H9 (cell line): ENCODE results near the gene RGS6. TPM values are rescaled to one million over a fixed set of nuclear protein-coding genes. Genes with fewer than 3 reads are reported as not detected.
A peak's percentile ranks its signal among the peaks of the same experiment; 100 is the strongest.

ENCODE experiments used
- DNase-seq: peaks from one replicate; pipeline ENCODE4 v3.0.0-alpha.2; 2017
- H2AFZ ChIP-seq: one replicate; pipeline ENCODE4 v1.6.1; 2013; ENCODE audit warnings: mild to moderate bottlenecking, low read length, control low read depth, moderate library complexity
- H2AK5ac ChIP-seq: 2 replicates; pipeline ENCODE4 v1.6.1; 2013; ENCODE audit warnings: low read length, control low read depth, mixed read lengths; ENCODE audit not compliant: insufficient read length
- H2BK120ac ChIP-seq: one replicate; pipeline ENCODE4 v1.6.1; 2013; ENCODE audit warnings: low read depth, mild to moderate bottlenecking, low read length, control low read depth, inconsistent platforms; ENCODE audit not compliant: poor library complexity, severe bottlenecking
- H2BK12ac ChIP-seq: 2 replicates; pipeline ENCODE4 v1.6.1; 2013; ENCODE audit warnings: low read length, control low read depth, mixed read lengths, low read depth; ENCODE audit not compliant: insufficient read length
- H2BK15ac ChIP-seq: 2 replicates; pipeline ENCODE4 v1.6.1; 2013; ENCODE audit warnings: low read depth, low read length, control low read depth
- H2BK20ac ChIP-seq: one replicate; pipeline ENCODE4 v1.6.1; 2013; ENCODE audit warnings: low read depth, mild to moderate bottlenecking, low read length, control low read depth, inconsistent platforms; ENCODE audit not compliant: poor library complexity, severe bottlenecking
- H2BK5ac ChIP-seq: 2 replicates; pipeline ENCODE4 v1.6.1; 2013; ENCODE audit warnings: low read length, control low read depth, mixed read lengths; ENCODE audit not compliant: insufficient read length
- H3K14ac ChIP-seq: 2 replicates; pipeline ENCODE4 v1.6.1; 2013; ENCODE audit warnings: low read length, control low read depth; ENCODE audit not compliant: insufficient read depth
- H3K18ac ChIP-seq: 2 replicates; pipeline ENCODE4 v1.6.1; 2013; ENCODE audit warnings: low read depth, mild to moderate bottlenecking, mixed read lengths, low read length, control low read depth; ENCODE audit not compliant: insufficient read length
- H3K23ac ChIP-seq: 2 replicates; pipeline ENCODE4 v1.6.1; 2013; ENCODE audit warnings: low read length, control low read depth, mixed read lengths, low read depth; ENCODE audit not compliant: insufficient read length
- H3K23me2 ChIP-seq: 2 replicates; pipeline ENCODE4 v1.6.1; 2013; ENCODE audit warnings: low read depth, mild to moderate bottlenecking, mixed read lengths, low read length, control low read depth; ENCODE audit not compliant: insufficient read length, poor library complexity, severe bottlenecking
- H3K27ac ChIP-seq: 2 replicates; pipeline ENCODE4 v1.5.1; 2013; ENCODE audit warnings: low read length, control low read depth, mixed read lengths, low read depth; ENCODE audit not compliant: insufficient read length
- H3K27me3 ChIP-seq: 2 replicates; pipeline ENCODE4 v1.6.1; 2013; ENCODE audit warnings: low read length, control low read depth, inconsistent platforms; ENCODE audit not compliant: insufficient read depth
- H3K4ac ChIP-seq: 2 replicates; pipeline ENCODE4 v1.6.1; 2013; ENCODE audit warnings: low read depth, mild to moderate bottlenecking, control low read depth, inconsistent platforms, low read length, moderate library complexity
- H3K4me1 ChIP-seq: 2 replicates; pipeline ENCODE4 v1.6.1; 2013; ENCODE audit warnings: low read length, control low read depth, inconsistent platforms; ENCODE audit not compliant: insufficient read depth
- H3K4me2 ChIP-seq: 2 replicates; pipeline ENCODE4 v1.6.1; 2013; ENCODE audit warnings: low read length, control low read depth, mixed read lengths; ENCODE audit not compliant: insufficient read length, insufficient read depth
- H3K56ac ChIP-seq: 2 replicates; pipeline ENCODE4 v1.6.1; 2013; ENCODE audit warnings: low read depth, mild to moderate bottlenecking, mixed read lengths, low read length, control low read depth; ENCODE audit not compliant: insufficient read length
- H3K79me1 ChIP-seq: 2 replicates; pipeline ENCODE4 v1.6.1; 2013; ENCODE audit warnings: low read depth, mild to moderate bottlenecking, moderate library complexity, low read length, control low read depth, inconsistent platforms; ENCODE audit not compliant: insufficient read depth, poor library complexity, severe bottlenecking
- H3K79me2 ChIP-seq: 2 replicates; pipeline ENCODE4 v1.6.1; 2013; ENCODE audit warnings: low read length, control low read depth, inconsistent platforms; ENCODE audit not compliant: insufficient read depth
- H3K9ac ChIP-seq: 2 replicates; pipeline ENCODE4 v1.6.1; 2013; ENCODE audit warnings: low read length, control low read depth, mixed read lengths; ENCODE audit not compliant: insufficient read length; ENCODE audit errors: extremely low read depth
- H3K9me3 ChIP-seq: one replicate; pipeline ENCODE4 v1.6.1; 2013; ENCODE audit warnings: low read depth, low read length, inconsistent platforms; ENCODE audit not compliant: control insufficient read depth
- H3T11ph ChIP-seq: one replicate; pipeline ENCODE4 v1.6.1; 2013; ENCODE audit warnings: mild to moderate bottlenecking, low read length, control low read depth, inconsistent platforms
- H4K20me1 ChIP-seq: one replicate; pipeline ENCODE4 v1.6.1; 2013; ENCODE audit not compliant: control insufficient read depth, insufficient read length, insufficient read depth
- H4K5ac ChIP-seq: 2 replicates; pipeline ENCODE4 v1.6.1; 2013; ENCODE audit warnings: low read depth, mild to moderate bottlenecking, mixed read lengths, low read length, control low read depth; ENCODE audit not compliant: insufficient read length
- H4K8ac ChIP-seq: replicated peaks from 2 replicates; pipeline ENCODE4 v1.6.1; 2013; ENCODE audit warnings: low read length, control low read depth, mixed read lengths, low read depth; ENCODE audit not compliant: insufficient read length
- H4K91ac ChIP-seq: 2 replicates; pipeline ENCODE4 v1.6.1; 2013; ENCODE audit warnings: low read depth, mild to moderate bottlenecking, moderate library complexity, mixed read lengths, low read length, control low read depth; ENCODE audit not compliant: insufficient read length
- H3K27ac Mint-ChIP-seq, 3 experiments: 2 replicates in 2 of 3; 3 replicates in 1 of 3; pipeline ENCODE4 v1.8.0; 2020 to 2021; ENCODE audit warnings: mixed read lengths in 3 of 3, mild to moderate bottlenecking in 1 of 3, moderate library complexity in 1 of 3
- H3K27me3 Mint-ChIP-seq: 2 replicates; pipeline ENCODE4 v1.8.0; 2021; ENCODE audit warnings: low read depth, mild to moderate bottlenecking, moderate library complexity, mixed read lengths
- H3K36me3 Mint-ChIP-seq, 3 experiments: 2 replicates in 2 of 3; 3 replicates in 1 of 3; pipeline ENCODE4 v1.8.0; 2020 to 2021; ENCODE audit warnings: low read depth in 3 of 3, mixed read lengths in 3 of 3; ENCODE audit not compliant: insufficient read depth in 1 of 3
- H3K4me1 Mint-ChIP-seq, 2 experiments: 2 replicates each; pipeline ENCODE4 v1.8.0; 2020; ENCODE audit warnings: mixed read lengths in 2 of 2
- H3K4me3 Mint-ChIP-seq, 2 experiments: 2 replicates in 1 of 2; 3 replicates in 1 of 2; pipeline ENCODE4 v1.8.0; 2020 to 2021; ENCODE audit warnings: mild to moderate bottlenecking in 2 of 2, mixed read lengths in 2 of 2, moderate library complexity in 1 of 2
- H3K9me3 Mint-ChIP-seq, 2 experiments: 2 replicates in 1 of 2; 3 replicates in 1 of 2; pipeline ENCODE4 v1.8.0; 2020; ENCODE audit warnings: mild to moderate bottlenecking in 2 of 2, mixed read lengths in 2 of 2, moderate library complexity in 1 of 2
- CTCF ChIP-seq: fragments of 200-600 bp; sonication (generic); conservative IDR thresholded peaks from 3 replicates; pipeline ENCODE4 v1.8.0; 2021; ENCODE audit warnings: antibody characterized with exemption, mild to moderate bottlenecking
- WGBS: extraction: QIAGEN DNeasy Blood & Tissue Kit; methylation state at CpG from one replicate; pipeline ENCODE4 v1.1.7; 2013; ENCODE audit warnings: missing lambda C conversion rate, low lambda C conversion rate, mixed read lengths; ENCODE audit not compliant: insufficient read length; ENCODE audit errors: extremely low coverage; 5-methylcytosine and 5-hydroxymethylcytosine counted together
- total RNA-seq: library from RNA; stranded (reverse); gene quantifications from 2 replicates; pipeline ENCODE4 v1.2.1, GENCODE V29; 2021

RGS6 gene
- total RNA-seq, 1 experiment from 2014 or later = 3.0 TPM

GRCh38 chr14:72610096-72610830 lies 678.0 kb downstream of the RGS6 start:
- no peak overlapping the region for H3K27ac ChIP-seq
- no peaks in the 10 kb centered on the region; a peak in 1 of 7 replicates for H3K36me3 Mint-ChIP-seq
- H3K79me1 ChIP-seq = no peaks in the 10 kb centered on the region
- DNase-seq = peak; percentile 8
- no peak overlapping the region for H3K14ac ChIP-seq
- no peak overlapping the region for H2BK12ac ChIP-seq
- H2AFZ ChIP-seq = no peak overlapping the region
- no peak overlapping the region for H3K23ac ChIP-seq
- H3K4me1 ChIP-seq = no peaks in the 10 kb centered on the region
- no peak overlapping the region for H2BK5ac ChIP-seq
- no peak overlapping the region for H3K56ac ChIP-seq
- H3K9me3 ChIP-seq = no peaks in the 10 kb centered on the region
- no peak overlapping the region for H3T11ph ChIP-seq
- H4K8ac ChIP-seq = no peak overlapping the region
- no peak overlapping the region for H3K4me2 ChIP-seq
- no peak overlapping the region for H3K18ac ChIP-seq
- TF ChIP-seq CTCF = no peak
- H3K27ac Mint-ChIP-seq = no peak overlapping the region
- no peaks in the 10 kb centered on the region; a peak in 1 of 5 replicates for H3K9me3 Mint-ChIP-seq
- H4K5ac ChIP-seq = no peak overlapping the region
- H3K4me1 Mint-ChIP-seq = peaks cover 4 to 12% of the 10 kb centered on the region in 2 experiments; a peak in 2 of 4 replicates
- H3K4ac ChIP-seq = no peak overlapping the region
- no peak overlapping the region for H2BK20ac ChIP-seq
- no peak overlapping the region for H2BK120ac ChIP-seq
- H3K79me2 ChIP-seq = no peaks in the 10 kb centered on the region
- no peak overlapping the region for H3K9ac ChIP-seq
- H4K20me1 ChIP-seq = no peaks in the 10 kb centered on the region
- H4K91ac ChIP-seq = no peak overlapping the region
- no peak overlapping the region for H2BK15ac ChIP-seq
- H3K27me3 Mint-ChIP-seq = peaks cover 7% of the 10 kb centered on the region
- WGBS = no CpG with 5 or more reads among the region's 12 CpGs
- H3K27me3 ChIP-seq = no peaks in the 10 kb centered on the region
- H3K23me2 ChIP-seq = no peaks in the 10 kb centered on the region
- no peak overlapping the region for H2AK5ac ChIP-seq
- H3K4me3 Mint-ChIP-seq = no peak overlapping the region
